Measurements from ENCODE around the gene PRSS2. TPM values are rescaled to one million over a fixed set of nuclear protein-coding genes. Genes with fewer than 3 reads are reported as not detected.

The PRSS2 gene
- total RNA-seq, 1 donor from 2014 or later, result not detected

DNA sequence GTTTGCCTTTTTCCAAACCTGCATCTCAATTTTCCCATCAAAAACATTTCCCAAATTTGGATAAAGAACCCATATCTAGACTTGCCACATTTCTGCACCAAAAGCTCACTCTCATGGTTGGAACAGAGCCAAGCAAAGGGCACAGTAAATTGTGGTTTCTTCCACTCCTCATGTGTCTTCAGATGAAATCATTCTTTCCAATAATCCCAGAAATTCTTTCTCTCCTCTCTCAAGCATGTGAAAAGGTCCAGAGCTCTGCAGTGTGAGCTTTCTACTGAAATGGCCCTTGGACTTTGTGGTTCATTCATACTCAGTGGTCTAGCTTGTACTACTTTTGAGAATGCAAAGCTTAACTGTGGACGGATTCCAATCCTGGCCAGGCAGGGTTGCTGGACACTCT is 19.8 kb downstream of the PRSS2 start:
- no peak for TF ChIP-seq CTCF (IDR thresholded peaks at IDR 0.05; ENCODE audit: insufficient read depth, low read length, severe bottlenecking)
- DNase-seq (ENCODE audit: low read depth), result no peak
- FAIRE-seq, result no peak
- H3K27me3 ChIP-seq (ENCODE audit: control insufficient read depth, insufficient read depth, low read length), result no peaks in the 10 kb centered on the region
- H3K36me3 ChIP-seq (ENCODE audit: control insufficient read depth, insufficient read depth, low read length), result no peaks in the 10 kb centered on the region
- H3K4me3 ChIP-seq (ENCODE audit: low read depth, low read length), result no peak overlapping the region

DNA sequence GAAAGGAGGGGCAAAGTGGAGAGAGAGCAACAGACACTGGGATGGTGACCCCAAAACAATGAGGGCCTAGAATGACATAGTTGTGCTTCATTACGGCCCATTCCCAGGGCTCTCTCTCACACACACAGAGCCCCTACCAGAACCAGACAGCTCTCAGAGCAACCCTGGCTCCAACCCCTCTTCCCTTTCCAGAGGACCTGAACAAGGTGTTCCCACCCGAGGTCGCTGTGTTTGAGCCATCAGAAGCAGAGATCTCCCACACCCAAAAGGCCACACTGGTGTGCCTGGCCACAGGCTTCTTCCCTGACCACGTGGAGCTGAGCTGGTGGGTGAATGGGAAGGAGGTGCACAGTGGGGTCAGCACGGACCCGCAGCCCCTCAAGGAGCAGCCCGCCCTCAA is 20.7 kb downstream of the PRSS2 start:
- no peak for TF ChIP-seq CTCF (IDR thresholded peaks at IDR 0.05; ENCODE audit: insufficient read depth, low read length, severe bottlenecking)
- FAIRE-seq, result no peak
- no peaks in the 10 kb centered on the region for H3K36me3 ChIP-seq (ENCODE audit: control insufficient read depth, insufficient read depth, low read length)

GRCh38 chr7:142792129-142792528 is 21.4 kb downstream of the PRSS2 start:
- no peak for DNase-seq (ENCODE audit: low read depth)
- TF ChIP-seq CTCF (IDR thresholded peaks at IDR 0.05; ENCODE audit: insufficient read depth, low read length, severe bottlenecking), result no peak

More for the DNA sequence above, 20.7 kb downstream of the PRSS2 start:
- H3K4me3 ChIP-seq (ENCODE audit: low read depth, low read length), result no peak overlapping the region
- peaks cover 4% of the 10 kb centered on the region for H3K27me3 ChIP-seq (ENCODE audit: control insufficient read depth, insufficient read depth, low read length)
- DNase-seq (ENCODE audit: low read depth), result no peak

GRCh38 chr7:142792593-142792992 is 21.8 kb downstream of the PRSS2 start:
- H3K4me3 ChIP-seq (ENCODE audit: low read depth, low read length), result no peak overlapping the region
- no peak for DNase-seq (ENCODE audit: low read depth)
- H3K27me3 ChIP-seq (ENCODE audit: control insufficient read depth, insufficient read depth, low read length), result peaks cover 10% of the 10 kb centered on the region
- no peak for TF ChIP-seq CTCF (IDR thresholded peaks at IDR 0.05; ENCODE audit: insufficient read depth, low read length, severe bottlenecking)
- FAIRE-seq, result no peak
- no peaks in the 10 kb centered on the region for H3K36me3 ChIP-seq (ENCODE audit: control insufficient read depth, insufficient read depth, low read length)

More at GRCh38 chr7:142792129-142792528, 21.4 kb downstream of the PRSS2 start:
- Histone ChIP-seq H3K36me3 (ENCODE audit: control insufficient read depth, insufficient read depth, low read length) (no peaks in the 10 kb centered on the region), H3K27me3 (ENCODE audit: control insufficient read depth, insufficient read depth, low read length) (peaks cover 7% of the 10 kb centered on the region), H3K4me3 (ENCODE audit: low read depth, low read length) (no peak overlapping the region)
- FAIRE-seq, result no peak

DNA sequence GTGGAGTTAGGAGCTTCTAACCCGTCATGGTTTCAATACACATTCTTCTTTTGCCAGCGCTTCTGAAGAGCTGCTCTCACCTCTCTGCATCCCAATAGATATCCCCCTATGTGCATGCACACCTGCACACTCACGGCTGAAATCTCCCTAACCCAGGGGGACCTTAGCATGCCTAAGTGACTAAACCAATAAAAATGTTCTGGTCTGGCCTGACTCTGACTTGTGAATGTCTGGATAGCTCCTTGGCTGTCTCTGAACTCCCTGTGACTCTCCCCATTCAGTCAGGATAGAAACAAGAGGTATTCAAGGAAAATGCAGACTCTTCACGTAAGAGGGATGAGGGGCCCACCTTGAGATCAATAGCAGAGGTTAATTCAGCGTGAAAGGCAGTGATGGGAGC is 22.4 kb downstream of the PRSS2 start:
- H3K27me3 ChIP-seq (ENCODE audit: control insufficient read depth, insufficient read depth, low read length), result peaks cover 15% of the 10 kb centered on the region
- no peak for TF ChIP-seq CTCF (IDR thresholded peaks at IDR 0.05; ENCODE audit: insufficient read depth, low read length, severe bottlenecking)
- no peaks in the 10 kb centered on the region for H3K36me3 ChIP-seq (ENCODE audit: control insufficient read depth, insufficient read depth, low read length)
- no peak overlapping the region for H3K4me3 ChIP-seq (ENCODE audit: low read depth, low read length)
- FAIRE-seq (no peak), DNase-seq (ENCODE audit: low read depth) (peak; percentile 34)

- peak; percentile 64 for DNase-seq (ENCODE audit: low read depth)
- TF ChIP-seq CTCF (IDR thresholded peaks at IDR 0.05; ENCODE audit: insufficient read depth, low read length, severe bottlenecking), result no peak
- Histone ChIP-seq H3K27me3 (ENCODE audit: control insufficient read depth, insufficient read depth, low read length) (peaks cover 19% of the 10 kb centered on the region), H3K4me3 (ENCODE audit: low read depth, low read length) (no peak overlapping the region), H3K36me3 (ENCODE audit: control insufficient read depth, insufficient read depth, low read length) (no peaks in the 10 kb centered on the region)
- no peak for FAIRE-seq
Measured at GRCh38 chr7:142795339-142795863, 24.6 kb downstream of the PRSS2 start.

Measured in bronchial epithelial cell (primary cell).